Measurements from ENCODE around the gene ODAD3.
"Not testable (repeated sequence)": the region's sequence is repeated elsewhere in the genome, so short reads cannot be mapped to it uniquely, and the experiment has no call there.

Gene ODAD3

DNA sequence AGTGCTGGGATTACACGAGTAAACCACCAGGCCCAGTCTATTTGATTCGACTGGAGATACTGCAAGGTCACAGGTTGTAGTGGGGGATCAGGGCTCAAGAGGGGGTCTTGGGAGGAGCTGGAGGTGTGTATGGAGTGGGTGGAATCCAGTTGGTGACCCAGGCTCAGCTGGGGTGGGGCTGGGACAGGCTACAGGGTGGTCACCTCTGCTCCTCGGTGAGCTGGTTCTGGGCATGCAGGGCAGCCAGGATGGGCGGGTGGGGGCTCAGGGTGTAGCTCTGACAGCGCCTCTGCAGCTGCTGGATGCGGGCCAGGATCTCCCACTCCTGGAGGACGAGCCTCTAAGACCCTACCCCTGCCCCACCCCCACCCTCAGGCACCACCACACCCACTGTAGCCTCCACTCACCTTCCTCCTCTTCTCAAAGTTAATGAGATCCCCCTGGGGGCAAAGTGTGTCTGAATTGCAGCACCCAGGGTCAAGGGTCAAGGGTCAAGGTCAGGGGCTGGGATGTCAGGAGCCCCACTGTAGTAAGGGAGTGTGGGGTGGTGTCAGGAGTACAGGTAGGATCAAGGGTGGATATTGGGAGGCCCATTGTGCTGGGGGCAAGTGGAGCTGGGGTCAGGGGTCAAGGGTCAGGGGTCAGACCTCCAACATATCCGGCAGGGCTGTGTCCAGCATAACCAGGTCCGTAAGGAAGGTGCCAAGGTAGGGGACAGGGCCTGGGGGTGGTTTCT lies 32.9 kb downstream of the ODAD3 start:
- DNase-seq: no peak

DNA sequence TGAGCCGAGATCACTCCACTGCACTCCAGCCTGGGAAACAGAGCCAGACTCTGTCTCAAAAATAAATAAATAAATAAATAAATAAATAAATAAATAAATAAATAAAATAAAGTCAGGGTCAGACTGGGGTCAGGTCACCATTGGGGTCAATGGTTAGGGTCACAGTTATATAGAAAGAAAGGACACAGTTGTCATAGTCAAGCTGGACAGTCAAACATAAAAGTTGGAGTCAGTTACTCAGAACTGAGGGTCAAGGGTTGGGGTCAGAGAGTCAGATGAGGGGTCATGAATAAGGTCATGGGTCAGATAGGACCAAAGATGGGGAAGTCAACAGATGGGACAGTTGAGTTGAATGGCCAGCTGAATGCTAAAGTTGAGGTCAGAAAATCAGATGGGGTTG lies 34.1 kb downstream of the ODAD3 start:
- no peak for DNase-seq

DNA sequence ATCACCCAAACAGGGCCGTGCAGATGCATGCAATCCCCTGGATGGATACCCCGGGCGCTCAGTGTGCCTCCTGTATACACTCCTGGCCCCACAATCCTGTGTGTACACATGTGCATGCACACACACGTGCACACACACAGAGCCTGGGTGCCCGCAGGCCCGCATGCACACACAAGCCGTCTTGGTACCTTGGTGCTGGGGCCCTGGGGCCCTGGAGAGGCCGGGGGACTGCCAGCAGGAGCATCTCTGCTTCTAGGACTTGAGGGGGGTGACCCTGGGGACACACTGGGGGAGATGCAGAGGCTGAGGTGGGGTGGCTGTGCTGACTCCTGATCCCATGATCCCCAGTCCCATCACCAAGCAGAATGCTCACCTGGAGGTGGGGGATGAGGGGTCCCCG lies 35.3 kb downstream of the ODAD3 start:
- DNase-seq: no peak

DNA sequence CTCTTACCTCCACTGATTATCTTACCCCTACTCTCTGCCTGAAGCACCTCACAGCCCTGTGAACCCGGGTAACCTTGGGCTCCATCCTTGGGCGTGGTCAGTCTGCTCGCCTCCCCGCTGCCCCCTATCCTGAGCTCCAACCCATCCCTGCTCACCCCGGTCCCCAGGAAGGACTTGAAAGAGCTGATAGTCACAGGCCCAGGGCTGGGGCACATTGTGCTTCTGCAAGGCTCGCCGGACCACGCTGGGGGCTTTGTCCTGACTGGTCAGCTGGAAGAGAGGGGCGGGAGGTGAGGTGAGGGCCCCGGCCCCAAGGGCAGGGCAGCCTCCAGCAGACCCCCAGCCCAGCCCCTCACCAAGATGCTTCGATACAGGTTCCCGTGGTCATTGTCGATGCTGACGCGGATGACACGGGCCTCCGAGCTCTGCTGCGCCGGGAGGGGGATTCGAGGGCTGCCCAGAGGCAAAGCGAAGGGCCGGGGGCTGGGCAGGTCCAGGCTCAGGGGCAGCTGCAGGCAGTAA lies 37.8 kb downstream of the ODAD3 start:
- no peak for DNase-seq

DNA sequence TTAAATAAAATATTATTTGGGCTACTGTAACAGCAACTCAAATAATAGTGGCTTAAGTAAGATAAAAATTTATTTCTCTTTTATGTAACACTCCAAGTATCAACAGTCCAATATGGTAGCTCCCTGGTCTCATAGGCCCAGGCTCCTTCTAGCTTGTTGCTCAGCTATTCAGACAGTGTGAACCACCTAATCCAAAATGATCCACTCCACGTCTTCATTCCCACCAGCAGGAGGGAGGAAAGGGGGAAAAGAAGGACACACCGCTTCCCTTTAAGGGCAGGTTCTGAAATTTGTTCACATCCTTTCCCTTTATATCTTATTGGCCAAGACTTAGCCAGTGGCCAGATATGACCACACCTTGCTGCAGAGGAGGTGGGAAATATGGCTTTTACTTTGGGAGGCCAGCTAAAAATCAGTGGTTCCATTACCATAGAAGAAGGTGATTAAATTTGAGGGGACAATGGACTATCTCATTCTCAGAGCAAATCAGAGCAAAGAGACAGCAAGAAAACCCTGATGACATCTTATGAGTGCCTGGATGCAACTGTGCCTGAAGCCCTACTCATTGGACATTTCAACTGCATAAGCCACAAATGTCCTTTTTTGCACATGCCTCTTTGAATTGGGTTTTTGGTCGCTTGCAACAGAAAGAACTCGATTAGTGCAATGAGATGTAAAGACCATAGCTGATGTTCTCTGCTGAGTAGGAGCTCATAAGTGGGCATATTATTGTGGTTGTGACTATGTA lies 43.8 kb downstream of the ODAD3 start:
- no peak for DNase-seq

DNA sequence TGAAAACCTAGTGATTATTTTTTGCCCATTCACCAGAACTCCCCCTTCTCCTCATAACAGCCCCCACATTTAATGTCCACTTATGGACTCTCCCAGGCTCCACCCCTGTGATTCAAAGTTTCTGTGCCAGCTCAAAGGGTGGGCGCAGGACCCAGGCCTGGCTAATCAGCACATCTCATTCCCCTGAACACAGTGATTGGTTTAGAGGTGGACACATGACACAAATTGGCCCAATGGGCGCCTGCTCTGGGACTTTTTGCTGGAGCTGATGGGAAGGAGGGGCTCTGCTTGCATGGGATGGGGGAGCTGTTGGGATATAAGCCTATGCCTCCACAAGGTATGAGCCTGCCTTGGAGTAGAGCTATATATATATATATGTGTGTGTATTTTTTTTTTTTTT lies 44.6 kb downstream of the ODAD3 start:
- DNase-seq: no peak

DNA sequence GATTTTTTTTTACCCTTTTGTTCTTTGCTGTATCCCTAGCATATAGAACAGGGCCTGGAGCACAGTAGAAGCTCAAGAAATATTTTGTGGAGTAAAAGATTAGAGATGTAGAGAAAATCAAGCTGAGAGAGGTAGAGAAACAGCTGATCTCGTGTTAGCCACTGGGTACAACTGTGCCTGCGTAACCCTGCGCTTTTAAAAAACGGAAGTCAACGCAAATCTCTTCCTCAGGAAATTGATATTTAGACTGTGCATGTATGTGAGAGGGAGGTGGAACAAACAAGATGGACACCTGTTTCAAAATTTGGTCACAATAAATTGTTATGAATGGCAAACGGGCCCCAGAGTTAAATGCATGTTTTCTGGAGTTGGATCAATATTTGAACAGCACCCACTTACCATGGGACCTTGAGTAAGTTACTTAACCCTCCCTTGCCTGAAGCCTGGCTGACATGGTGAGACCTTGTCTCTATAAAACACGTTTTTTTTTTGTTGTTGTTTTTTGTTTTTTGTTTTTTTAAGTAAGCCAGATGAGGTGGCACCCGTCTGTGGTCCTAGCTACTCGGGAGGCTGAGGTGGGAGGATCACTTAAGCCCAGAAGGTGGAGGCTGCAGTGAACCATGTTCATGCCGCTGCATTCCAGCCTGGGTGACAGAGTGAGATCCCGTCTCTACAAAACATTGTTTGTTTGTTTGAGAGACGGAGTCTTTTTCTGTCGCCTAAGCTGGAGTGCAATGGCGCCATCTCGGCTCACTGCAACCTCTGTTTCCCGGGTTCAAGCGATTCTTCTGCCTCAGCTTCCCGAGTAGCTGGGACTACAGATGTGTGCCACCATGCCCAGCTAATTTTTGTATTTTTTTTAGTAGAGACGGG lies 47.5 kb downstream of the ODAD3 start:
- no peak for DNase-seq

DNA sequence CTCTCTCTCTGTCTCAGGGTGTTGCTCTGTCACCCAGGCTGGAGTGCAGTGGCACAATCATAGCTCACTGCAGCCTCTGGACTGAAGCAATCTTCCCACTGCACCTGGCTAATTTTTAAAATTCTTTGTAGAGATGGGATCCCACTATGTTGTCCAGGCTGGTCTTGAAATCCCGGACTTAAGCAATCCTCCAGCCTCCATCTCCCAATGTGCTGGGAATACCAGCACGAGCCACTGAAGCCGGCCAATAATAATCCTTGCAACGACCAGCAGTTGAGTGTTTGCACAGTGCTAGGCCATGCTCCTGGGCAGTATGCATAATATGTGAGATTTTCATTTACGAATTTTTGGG lies 50.2 kb downstream of the ODAD3 start:
- no peak for DNase-seq

DNA sequence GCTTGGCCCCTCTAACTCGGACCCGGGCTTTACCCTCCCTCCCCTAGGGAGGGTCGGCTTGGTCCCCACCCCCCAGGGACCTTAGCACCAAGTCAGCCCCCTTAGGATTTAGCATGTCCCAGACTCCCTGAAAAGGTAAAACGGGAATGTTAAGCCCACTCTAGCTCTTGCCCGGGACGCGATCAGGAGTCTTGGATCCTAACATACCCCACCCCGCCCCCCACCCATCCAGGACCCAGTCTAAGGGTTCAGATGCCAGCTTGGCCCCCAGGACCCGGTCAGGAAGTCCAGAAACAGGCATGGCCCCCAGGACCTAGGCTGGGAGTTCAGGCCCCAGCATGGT lies 51.2 kb downstream of the ODAD3 start:
- DNase-seq: no peak

DNA sequence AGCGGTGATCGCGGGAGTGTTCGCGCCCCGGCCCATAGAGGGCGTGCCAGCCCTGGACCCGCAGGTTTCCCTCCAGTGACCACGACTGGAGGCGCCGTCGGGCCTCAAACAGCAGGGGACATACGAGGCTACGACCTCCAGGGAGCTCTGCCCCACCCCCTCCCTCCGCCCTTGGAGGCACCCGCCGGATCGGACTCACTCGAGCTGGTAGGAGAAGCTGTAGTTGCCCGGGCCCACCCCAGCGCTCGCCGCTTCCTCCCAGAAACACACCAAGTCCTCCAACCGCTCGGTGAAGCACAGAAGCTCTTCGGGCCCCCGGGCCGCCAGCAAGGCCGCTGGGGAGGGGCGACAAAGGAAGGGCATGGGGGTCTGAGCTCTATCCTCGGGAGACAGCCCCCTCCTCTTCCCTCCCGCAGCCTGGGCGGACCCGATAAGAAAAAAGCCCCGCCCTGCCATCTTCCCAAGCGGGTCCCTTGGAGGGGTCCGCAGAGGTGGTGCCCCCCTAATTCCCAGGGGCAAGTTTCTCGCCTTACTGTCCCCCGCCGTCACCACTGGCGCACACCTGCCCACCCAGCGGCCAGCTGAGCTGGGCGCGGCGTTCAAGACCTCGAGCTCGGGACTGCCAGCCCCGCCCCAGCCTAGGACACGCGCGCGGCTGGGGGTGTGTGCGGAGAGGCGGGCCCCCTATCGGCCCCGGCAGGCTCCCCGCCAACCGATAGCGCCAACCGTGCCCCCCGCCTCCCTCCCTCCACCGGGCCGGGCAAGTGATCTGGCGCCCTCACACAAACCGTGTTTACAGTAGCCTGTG lies 51.8 kb downstream of the ODAD3 start:
- peak; percentile 43 for DNase-seq

DNA sequence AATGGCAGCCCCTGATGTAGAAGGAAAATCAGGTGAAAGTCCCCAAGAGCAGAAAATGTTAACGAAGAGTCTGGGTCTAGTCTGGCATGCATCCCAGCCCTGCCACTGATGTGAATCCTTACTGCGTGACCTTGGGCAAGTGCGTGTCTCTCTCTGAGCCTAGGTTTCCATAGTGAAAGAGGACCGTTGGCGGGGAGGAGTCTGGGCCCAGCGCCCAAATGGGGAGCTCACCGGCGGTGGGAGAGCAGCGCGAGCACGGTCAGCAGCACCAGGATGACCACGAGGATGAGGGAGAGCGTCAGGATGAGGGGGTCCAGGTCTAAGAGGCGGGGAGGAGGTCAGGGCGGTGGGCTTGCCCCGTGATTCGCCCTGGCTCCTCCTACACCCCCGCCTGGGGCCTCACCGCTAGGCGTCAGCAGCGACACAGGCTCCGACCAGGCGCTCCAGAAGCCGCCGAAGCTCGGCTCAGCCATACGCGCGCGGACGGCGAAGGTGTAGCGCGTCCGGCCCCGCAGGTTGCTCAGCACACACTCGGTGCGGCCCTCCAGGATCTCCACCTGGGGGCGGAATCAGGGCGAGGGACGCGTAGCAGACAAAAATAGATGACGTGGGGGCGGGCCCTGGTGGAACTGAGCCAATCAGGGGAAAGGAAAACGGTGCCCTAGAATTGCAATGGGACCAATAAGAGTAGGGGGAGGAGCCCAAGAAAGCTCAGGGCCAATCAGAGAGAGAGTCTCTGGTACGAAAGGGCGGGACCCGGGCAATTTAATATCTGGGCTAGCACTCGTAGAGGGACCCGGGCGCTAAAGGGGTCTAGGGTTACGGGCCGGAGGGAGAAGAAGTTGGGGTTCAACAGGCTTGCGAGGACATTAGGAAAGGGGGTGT lies 54.0 kb downstream of the ODAD3 start:
- peak; percentile 99 for DNase-seq

DNA sequence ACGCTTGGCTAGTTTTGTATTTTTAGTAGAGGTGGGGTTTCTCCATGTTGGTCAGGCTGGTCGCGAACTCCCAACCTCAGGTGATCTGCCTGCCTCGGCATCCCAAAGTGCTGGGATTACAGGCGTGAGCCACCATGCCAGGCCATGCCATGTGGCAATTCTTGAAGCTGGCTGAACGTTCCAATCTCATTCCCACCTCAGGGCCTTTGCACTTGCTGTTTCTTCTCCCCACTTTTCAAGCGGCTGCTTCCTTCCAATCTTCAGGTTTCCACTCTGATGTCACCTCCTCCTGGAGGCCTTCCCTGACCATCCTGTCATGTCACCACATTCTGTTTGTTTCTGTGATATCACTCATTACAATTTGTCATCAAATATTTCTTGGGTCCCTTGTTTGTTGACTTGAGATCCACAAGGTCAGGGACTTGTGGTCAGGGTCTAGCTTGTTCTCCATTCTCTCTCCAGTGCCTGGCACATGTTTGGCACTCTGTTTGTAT lies 55.0 kb downstream of the ODAD3 start:
- no peak for DNase-seq

DNA sequence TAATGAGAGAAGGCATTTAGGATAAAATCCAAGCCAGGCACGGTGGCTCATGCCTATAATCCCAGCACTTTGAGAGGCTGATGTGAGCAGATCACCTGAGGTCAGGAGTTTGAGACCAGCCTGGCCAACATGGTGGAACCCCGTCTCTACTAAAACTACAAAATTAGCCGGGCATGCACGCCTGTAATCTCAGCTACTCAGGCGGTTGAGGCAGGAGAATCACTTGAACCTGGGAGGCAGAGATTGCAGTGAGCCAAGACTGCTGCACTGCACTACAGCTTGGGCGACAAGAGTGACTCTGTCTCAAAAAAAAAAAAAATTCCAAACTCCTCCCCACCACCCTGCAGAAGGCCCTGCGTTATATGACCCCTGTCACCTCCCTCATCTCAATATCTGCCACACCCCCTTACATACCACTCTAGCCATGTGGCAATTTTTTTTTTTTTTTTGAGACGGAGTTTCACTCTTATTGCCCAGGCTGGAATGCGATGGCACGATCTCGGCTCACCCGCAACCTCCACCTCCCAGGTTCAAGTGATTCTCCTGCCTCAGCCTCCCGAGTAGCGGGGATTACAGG lies 55.6 kb downstream of the ODAD3 start:
- not testable (repeated sequence) for DNase-seq

DNA sequence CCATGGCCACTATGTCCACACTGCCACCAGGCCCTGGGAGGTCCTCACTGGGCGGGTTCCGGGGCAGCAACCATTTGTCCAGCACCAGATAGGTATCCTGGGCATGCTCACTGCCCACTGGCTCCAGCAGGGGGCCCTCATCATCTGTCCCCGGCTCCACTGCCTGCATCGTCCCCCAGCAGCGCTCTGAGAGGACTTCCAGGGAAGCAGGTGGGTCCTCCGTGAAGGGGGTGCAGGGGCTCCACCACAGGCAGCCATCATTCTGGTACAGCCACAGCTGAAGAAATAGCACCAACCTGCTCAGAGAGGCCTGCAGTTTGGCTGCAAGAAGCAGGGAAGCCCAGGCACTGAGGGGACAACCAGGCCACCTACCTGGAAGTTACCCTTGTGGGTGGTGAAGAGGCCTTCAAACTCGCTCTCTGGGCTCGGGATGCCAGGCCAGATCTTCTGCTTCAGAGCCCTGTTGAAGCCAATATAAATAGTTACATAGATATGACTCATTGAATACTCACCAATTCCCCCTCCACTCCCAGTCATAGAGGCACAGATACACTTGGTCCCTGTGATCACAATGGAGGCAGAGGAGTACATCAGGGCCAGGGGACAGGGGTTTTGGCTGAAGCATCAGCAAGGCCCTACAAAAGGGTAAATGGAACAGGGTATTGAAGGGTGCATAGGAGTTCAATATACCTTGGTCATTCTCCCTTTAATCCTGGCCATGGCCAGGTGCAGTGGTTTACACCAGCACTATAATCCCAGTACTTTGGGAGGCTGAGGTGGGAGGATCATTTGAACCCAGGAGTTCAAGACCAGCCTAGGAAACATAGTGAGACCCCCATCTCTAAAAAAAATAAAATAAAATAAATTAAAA lies 56.4 kb downstream of the ODAD3 start:
- no peak for DNase-seq

DNA sequence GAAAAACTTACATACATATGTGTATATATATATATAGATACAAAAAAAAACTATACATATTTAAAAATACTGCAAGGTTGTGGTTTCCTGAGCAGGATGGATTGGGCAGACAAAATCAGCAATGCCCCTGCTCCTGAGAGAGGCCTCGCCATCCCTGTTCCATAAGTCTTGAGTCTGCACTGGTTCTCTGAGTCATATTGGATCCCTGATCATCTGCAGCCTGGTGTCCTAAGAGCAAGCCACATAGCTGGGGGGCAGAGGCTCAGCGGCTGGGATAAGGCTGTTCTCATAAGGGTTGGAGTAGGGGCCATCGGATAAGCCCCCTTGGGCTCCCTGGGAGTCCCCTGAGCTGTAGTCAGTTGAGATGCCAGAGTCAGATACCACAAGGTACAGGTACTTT lies 57.2 kb downstream of the ODAD3 start:
- no peak for DNase-seq

DNA sequence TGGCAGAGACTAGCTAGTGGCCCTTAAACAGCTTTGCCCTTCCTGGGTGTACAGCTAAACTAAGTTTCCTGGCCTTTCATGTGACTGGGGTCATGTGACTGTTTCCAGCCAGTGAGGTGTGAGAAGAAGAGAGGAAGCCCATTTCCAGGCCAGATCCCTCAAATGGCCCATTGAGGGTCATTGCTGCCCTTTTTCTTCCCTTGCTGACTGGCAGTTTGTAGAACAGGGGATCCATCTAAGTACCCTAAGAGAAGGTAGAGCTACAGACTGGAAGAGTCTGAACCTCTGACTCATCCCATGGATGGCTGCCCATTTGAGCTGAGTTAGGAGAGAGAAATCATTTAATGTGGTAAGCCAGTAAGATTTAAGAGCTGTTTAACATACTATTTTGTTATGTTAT lies 57.7 kb downstream of the ODAD3 start:
- DNase-seq: no peak

DNA sequence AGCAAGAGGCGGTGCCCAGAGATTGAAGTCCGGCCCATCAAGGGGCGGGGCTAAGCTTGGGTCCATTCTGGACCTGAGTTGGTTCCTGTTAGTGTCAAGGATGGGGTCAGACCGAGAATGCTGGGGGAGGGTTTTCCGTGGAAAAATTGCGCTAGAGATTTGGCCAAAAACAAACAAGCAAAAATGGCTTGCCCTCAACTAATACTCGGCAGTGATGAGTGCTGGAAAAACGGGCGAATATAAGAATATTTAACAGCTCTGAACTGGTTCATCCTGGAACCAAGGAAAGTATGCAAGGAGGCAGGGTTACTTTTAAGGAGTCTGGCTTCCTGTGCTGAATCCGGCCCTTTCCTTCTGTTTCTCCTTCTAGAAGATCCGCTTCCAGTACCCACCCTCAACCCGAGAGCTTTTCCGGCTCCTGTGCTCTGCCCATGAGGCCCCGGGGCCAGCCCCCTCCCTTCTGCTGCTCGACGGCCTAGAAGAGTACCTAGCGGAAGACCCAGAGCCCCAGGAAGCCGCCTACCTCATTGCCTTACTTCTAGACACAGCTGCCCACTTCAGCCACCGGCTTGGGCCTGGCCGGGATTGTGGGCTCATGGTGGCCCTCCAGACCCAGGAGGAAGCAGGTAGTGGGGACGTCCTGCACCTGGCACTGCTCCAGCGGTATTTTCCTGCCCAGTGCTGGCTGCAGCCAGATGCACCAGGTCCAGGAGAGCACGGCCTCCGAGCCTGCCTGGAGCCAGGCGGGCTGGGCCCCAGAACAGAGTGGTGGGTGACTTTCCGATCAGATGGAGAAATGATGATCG lies 59.6 kb downstream of the ODAD3 start:
- DNase-seq: peak; percentile 37

DNA sequence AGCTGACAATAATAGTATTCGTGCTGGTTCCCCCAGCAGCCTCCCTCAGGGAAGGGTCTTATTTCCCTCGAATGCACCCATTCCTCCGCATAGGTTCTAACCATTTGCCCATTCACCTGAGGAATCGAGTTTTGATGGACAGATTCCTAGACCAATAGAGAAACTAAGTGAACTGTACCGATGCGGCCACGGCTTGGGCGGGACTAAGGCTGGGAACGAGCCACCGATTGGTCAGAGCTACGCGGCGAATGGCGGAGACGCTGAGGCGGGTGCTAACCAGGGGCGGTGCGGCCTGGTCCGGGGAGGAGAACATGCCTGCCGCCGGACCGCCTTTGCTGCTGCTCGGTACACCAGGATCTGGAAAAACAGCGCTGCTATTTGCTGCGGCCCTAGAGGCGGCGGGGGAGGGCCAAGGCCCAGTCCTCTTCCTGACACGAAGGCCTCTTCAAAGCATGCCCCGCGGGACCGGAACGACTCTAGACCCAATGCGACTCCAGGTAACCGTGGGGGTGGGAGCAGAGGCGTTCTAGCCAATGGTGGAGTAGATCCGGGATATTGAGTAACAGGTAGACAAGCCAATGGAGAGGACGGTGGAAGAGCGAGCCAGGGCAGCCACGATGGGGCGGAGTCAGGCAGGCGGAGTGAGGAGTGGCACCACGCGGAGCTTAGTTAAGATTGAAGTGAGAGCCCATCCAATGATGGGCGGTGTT lies 60.3 kb downstream of the ODAD3 start, which contains the start of gene SWSAP1:
Gene SWSAP1, plus strand, starts transcription at position 234 of the 710 bp plus-strand sequence. Its CDS starts 15 bp downstream, at position 249.
- DNase-seq: peak; percentile 99

All from NCI-H1105 (cell line).